Activated T-helper 2 cell treated with anti-CD3 and anti-CD28 coated beads, Interferon-gamma antibody, Interleukin-2, Interleukin-4, amounts not matched to agents 10 μg/mL and 5 μg/mL and 100 μg/mL, durations not matched to agents 14 hours and 24 hours and 36 hours (primary cell): ENCODE measurements around the gene IQSEC1. TPM values are rescaled to one million over a fixed set of nuclear protein-coding genes. Genes with fewer than 3 reads are reported as not detected.
A peak's percentile ranks its signal among the peaks of the same experiment; 100 is the strongest.

ENCODE experiments used
- DNase-seq: peaks from one replicate; pipeline ENCODE4 v3.0.0; 2021; ENCODE audit warnings: low spot score
- H3K27ac Mint-ChIP-seq: one replicate; pipeline ENCODE4 v1.8.0; 2021; ENCODE audit warnings: mixed read lengths
- H3K27me3 Mint-ChIP-seq: one replicate; pipeline ENCODE4 v1.8.0; 2021; ENCODE audit warnings: low read depth, mixed read lengths
- H3K36me3 Mint-ChIP-seq: one replicate; pipeline ENCODE4 v1.8.0; 2021; ENCODE audit warnings: low read depth, mixed read lengths
- H3K4me1 Mint-ChIP-seq: one replicate; pipeline ENCODE4 v1.8.0; 2021; ENCODE audit warnings: low read depth, mixed read lengths
- H3K4me3 Mint-ChIP-seq: one replicate; pipeline ENCODE4 v1.8.0; 2021; ENCODE audit warnings: low read depth, mild to moderate bottlenecking, moderate library complexity, mixed read lengths
- H3K9me3 Mint-ChIP-seq: one replicate; pipeline ENCODE4 v1.8.0; 2021; ENCODE audit warnings: mixed read lengths
- intact Hi-C: fragments of 100-400 bp; cut with micrococcal nuclease; formaldehyde crosslinking; loops from one replicate; pipeline ENCODE4 v1.15.1; 2023
- total RNA-seq: library from RNA; stranded (reverse); gene quantifications from 2 replicates; pipeline ENCODE4 v1.2.3, GENCODE V29; 2022

IQSEC1 gene
- total RNA-seq, 1 donor from 2014 or later, result 28.1 TPM

DNA sequence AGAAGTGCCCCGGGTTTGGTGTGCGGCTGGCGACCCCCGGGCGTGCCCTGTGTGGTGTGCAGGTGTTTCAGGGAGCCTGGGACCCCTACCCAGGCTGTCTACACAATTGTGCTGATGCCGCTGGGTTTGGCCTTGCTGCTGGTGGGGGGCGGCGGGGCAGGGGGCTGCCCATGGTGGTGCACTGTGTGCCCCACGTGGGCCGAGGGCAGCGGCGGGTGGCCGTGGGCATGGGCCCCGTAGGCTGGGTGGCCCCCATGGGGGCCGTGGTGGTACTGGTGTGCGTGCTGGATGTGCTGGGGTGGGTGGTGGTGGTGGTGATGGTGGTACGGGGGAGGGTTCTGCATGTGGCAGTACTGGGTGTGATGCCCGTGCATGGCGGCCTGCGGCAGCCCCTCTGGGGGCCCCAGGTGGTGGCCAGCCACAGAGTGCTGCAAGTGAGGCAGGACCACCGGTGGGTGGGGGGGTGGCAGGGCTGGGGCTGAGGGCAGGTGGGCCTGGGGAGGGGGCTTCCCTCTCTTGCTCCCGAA, 172.3 kb downstream of the IQSEC1 start:
- Mint-ChIP-seq H3K9me3 (no peaks in the 10 kb centered on the region), H3K27ac (no peak overlapping the region), H3K27me3 (no peaks in the 10 kb centered on the region), H3K4me3 (no peak overlapping the region), H3K36me3 (peaks cover 22% of the 10 kb centered on the region), H3K4me1 (no peaks in the 10 kb centered on the region)
- no peak for DNase-seq
- intact Hi-C loops, result no loop called here

DNA sequence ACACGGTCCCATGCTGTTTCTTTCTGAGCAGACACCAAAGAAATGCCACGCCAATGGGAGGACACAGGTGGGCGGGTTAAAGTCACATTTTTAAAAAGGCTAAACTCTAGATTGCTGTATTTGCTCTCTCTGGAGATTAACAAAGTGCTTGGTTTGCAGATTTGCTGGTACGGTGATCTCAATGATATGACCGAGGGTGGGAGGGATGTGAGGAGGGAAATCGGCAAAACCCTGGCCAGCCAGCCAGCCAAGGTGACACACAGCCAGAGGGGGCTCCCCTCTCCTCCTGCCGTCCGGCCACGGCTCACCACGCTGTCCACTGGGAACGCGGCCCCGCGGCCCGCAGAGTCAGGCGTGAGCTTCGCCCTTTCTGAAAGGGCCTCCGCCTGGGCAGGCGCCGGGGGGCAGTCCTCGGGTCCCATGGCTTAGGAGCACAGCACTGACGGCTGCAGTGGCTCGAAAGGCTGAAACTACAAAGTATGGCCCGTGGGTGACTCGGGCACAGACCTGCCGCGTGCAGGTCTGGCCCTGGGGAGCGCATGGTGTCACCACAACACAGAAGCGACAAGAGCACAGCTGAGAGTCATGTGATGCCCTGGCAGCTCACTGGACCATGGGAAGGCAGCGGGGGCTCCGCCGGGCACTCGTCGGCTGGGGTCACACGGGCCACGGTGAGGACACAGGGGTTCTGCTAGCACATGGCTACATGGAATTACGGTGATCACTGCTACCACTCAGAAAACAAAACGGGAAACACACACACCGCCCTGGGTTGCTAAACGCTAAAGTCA, 174.1 kb downstream of the IQSEC1 start:
- intact Hi-C loops, result no loop called here
- Mint-ChIP-seq H3K27me3 (no peaks in the 10 kb centered on the region), H3K9me3 (no peaks in the 10 kb centered on the region), H3K36me3 (peaks cover 22% of the 10 kb centered on the region), H3K4me3 (no peak overlapping the region), H3K27ac (no peak overlapping the region), H3K4me1 (peaks cover 1% of the 10 kb centered on the region)
- no peak for DNase-seq

DNA sequence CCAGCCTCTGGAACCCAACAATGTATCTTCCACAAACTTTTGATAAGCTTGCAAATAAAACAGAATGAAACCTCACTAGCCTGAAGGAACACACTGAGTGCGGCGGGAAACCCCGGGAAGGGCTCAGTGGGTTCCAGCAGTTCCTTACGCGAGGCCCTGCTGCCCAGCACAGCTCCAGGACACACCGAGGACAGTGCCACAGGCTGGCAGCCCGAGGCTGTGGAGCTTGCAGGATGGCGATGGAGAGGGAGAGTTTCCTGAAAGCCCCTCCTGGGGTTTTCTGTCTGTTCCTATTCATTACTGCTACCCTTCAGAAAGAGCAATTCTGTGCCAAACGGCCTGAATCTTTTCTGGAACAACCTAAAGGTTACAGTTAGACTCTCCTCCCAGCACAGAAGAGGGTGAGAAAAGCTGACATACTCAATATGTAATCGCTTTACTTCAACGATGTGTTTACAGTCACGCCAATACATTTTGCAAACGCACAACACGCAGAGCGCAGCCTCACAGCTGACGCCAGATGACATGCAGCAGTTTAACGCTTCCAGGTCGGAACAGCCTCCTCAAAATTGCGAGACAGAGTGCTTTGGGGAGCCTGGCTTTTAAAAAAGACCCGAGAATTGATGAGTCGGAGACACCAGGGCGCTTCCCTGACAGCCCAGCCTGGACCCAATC, 174.8 kb downstream of the IQSEC1 start:
- Mint-ChIP-seq H3K9me3 (no peaks in the 10 kb centered on the region), H3K27ac (no peak overlapping the region), H3K4me3 (no peak overlapping the region), H3K36me3 (peaks cover 22% of the 10 kb centered on the region), H3K27me3 (no peaks in the 10 kb centered on the region), H3K4me1 (peaks cover 1% of the 10 kb centered on the region)
- intact Hi-C loops, result no loop called here
- no peak for DNase-seq

DNA sequence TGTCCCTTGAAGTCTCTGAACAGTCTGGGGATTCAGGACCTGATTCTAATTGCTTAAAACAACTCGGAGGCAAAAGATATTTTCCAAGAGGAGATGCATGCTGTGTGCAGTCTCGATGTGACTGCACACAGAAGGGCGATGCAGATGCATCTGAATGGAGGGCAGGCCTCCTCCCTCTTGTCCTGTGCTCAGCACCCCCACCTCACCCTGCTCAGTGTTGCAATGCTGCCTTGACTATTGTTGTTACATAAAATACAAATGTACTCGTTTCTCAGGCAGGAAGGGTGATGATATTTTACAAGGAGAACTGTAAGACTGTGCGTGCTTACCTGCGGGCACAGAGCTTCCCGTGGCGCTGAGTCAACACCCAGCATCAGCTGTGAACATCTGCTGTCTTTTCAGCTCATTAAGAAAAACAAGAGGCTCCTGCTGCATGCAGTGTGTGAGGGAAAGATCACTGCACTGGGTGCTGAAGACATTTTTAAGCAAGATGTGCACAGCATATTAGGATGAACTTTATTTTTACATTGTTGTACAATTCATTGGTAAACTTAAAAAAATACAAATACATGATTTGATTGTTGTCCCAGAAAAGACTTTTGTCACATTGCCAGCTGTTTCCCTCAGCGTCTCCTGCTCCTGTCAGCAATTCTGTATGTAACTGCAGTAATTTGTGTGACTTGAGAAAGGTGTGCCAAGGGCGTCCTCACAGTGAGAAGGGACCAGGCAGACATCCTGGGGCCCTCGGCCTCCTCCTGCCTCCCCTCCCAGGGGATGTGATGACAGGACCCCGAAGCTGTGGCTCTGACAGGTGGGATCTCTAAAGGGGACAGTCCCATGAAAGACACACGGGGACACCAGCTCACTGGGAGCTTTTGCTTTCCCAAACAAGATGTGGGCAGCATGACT, 175.6 kb downstream of the IQSEC1 start:
- Mint-ChIP-seq H3K9me3 (no peaks in the 10 kb centered on the region), H3K4me3 (no peak overlapping the region), H3K36me3 (peaks cover 22% of the 10 kb centered on the region), H3K4me1 (peaks cover 1% of the 10 kb centered on the region), H3K27ac (no peak overlapping the region), H3K27me3 (no peaks in the 10 kb centered on the region)
- intact Hi-C loops, result no loop called here
- DNase-seq, result no peak

DNA sequence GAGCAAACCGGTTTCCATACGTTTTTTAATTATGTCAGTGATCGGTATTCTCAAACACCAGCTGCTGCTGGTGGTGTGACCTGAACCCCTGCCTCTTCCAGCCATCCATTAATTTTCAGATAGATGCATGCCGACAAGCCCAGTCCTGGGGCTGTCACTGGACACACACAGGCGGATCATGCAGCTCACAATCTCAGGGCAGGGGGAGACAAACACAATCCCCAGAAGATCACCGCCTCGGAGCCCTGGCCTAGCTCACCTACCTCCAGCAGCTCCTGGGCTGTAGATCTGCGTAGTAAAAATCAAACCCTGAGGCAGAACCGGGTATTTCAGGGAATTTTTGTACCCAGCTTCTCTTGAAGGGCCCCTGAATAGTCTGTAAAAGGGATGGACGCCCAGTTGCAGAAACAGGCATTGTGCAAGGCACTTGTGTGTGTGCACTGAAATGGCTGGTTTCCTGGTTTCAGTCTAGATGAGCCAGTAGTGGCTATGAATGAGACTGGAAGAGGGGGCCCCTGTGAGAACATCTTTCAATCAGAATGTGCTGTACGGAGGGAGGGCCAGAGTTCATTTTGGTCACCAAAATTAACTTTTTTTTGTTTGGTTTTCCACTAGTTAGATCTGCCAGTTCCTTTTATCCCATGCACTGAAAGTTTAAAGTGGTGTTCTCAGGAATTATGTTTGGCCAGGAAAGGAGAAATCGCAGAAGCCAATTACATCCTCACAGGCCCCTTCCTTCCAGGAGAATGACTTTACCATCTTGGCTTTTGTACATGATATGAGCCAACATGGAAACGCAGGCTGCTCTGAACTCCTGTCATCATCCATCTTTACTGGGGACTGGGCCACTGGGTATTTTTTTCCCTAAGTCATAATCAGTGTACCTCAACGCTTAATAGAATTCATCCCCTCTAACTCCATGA, 176.9 kb downstream of the IQSEC1 start:
- intact Hi-C loops, result no loop called here

DNA sequence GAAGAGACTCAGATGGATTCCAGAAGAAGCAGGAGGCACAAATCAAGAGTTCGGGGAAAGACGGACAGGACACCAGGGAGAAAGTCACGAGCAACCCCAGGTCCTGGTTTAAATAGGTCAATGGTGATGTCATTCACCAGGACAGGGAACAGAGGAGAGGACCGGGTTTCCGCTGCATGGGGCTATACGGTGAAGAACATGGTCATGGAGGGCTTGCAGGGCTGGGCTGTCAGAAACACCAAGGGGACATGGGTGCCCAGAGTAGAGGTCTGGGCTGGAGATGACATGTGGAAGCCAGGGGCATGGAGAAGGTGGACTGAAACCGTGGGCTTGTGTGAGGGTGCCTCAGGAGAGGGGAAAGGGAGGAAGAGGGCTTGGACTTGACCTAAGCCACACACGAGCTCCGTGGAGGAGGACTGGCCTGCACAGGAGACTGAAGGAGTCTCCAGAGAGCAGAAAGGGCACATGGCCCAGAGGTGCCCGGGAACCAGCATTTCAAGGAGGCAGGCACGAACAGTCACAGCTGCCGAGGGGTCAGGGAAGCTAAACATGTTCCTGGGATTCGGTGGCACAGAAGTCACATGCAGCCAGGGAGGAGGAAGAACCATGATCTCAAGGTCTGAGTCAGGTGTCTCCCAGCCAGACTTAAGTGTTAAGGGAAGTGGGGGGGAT, 177.7 kb downstream of the IQSEC1 start:
- intact Hi-C loops, result no loop called here
- Mint-ChIP-seq H3K36me3 (peaks cover 12% of the 10 kb centered on the region), H3K4me3 (no peak overlapping the region), H3K27ac (no peak overlapping the region), H3K9me3 (no peaks in the 10 kb centered on the region), H3K4me1 (peaks cover 4% of the 10 kb centered on the region), H3K27me3 (peaks cover 6% of the 10 kb centered on the region)
- no peak for DNase-seq

More for the DNA sequence above, 176.9 kb downstream of the IQSEC1 start:
- peaks cover 4% of the 10 kb centered on the region for H3K4me1 Mint-ChIP-seq
- H3K27me3 Mint-ChIP-seq, result peaks cover 4% of the 10 kb centered on the region
- no peaks in the 10 kb centered on the region for H3K9me3 Mint-ChIP-seq
- DNase-seq, result no peak
- no peak overlapping the region for H3K27ac Mint-ChIP-seq
- peaks cover 15% of the 10 kb centered on the region for H3K36me3 Mint-ChIP-seq
- no peak overlapping the region for H3K4me3 Mint-ChIP-seq

DNA sequence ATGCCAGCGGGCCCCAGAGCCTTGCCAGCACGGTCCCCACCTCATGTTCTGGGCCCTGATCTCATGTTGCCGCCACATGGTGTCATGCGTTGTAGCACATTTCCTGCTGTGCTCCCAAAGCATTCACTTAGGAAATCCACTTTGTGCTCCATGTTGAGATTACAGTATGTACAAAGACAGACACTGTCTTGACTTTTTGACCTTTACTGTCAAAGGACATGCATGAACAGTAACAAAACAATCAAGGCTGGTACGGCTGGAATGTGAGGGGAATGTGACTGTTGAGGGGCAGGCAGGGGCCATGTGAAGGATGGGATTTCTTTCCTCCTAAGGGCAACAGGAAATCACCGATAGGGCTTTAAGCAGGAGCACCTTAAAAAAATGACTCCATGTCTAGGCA, 178.6 kb downstream of the IQSEC1 start:
- intact Hi-C loops, result no loop called here
- no peak for DNase-seq
- H3K27me3 Mint-ChIP-seq, result peaks cover 13% of the 10 kb centered on the region
- H3K4me1 Mint-ChIP-seq, result peaks cover 4% of the 10 kb centered on the region
- H3K36me3 Mint-ChIP-seq, result peaks cover 7% of the 10 kb centered on the region
- no peaks in the 10 kb centered on the region for H3K9me3 Mint-ChIP-seq
- H3K27ac Mint-ChIP-seq, result no peak overlapping the region
- H3K4me3 Mint-ChIP-seq, result no peak overlapping the region

DNA sequence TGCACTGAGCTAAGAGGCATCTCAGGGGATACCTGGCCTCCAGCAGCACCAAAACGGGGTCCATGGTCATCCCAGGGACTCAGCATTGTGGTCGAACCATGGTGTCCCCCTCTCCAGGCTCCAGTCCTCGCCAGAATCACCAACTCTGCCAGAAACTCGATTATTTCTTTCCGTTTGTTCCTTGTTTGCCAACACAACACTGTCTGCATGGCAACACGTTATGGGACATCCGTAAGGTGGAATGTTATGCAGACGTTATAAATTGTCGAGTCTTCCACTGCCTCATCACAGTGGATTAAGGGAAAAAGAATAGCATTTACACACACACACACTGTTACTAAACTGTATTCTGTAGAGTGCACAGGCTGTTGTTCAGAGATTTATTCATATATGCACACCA, 179.4 kb downstream of the IQSEC1 start:
- intact Hi-C loops, result no loop called here
- no peak for DNase-seq
- Mint-ChIP-seq H3K4me3 (no peak overlapping the region), H3K4me1 (peaks cover 4% of the 10 kb centered on the region), H3K36me3 (peaks cover 3% of the 10 kb centered on the region), H3K27me3 (peaks cover 16% of the 10 kb centered on the region), H3K9me3 (no peaks in the 10 kb centered on the region), H3K27ac (no peak overlapping the region)

DNA sequence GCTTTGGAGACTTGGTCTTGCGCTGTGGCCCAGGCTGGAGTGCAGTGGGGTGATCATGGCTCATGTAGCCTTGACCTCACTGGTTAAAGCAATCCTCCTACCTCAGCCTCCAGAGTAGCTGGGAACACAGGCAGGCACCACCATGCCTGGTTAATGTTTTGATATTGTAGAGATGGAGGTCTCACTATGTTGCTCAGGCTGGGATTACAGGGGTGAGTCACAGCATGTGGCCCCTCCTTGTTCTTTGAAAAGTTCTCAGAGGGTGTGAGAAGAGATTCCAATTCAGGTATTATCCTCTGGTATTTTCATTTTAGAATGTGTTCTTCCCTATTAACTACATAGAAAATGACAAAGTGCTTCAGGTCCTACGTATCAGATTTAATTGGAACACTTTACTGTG, 180.0 kb downstream of the IQSEC1 start:
- no peak for DNase-seq
- no peak overlapping the region for H3K27ac Mint-ChIP-seq

DNA sequence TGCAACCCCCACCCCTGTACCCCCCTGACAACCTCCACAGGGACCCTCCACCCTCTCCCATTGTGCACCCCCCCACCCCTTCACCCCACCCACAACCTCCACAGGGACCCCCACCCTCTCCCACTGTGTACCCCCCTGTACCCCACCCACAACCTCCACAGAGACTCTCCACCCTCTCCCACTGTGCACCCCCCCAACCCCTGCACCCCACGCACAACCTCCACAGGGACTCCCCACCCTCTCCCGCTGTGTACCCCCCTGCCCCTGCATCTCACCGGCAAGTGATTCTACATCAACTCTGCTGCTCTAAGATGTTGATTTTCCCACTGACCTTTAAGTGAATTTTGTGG, 180.4 kb downstream of the IQSEC1 start:
- Mint-ChIP-seq H3K27me3 (peaks cover 21% of the 10 kb centered on the region), H3K27ac (no peak overlapping the region), H3K4me1 (peaks cover 4% of the 10 kb centered on the region), H3K4me3 (no peak overlapping the region), H3K9me3 (no peaks in the 10 kb centered on the region), H3K36me3 (no peaks in the 10 kb centered on the region)
- DNase-seq, result no peak
- intact Hi-C loops, result loop anchor here (1.0 kb wide), 2 partner anchors 25 to 106 kb away; no protein-coding TSS in a partner anchor

More for the DNA sequence above, 180.0 kb downstream of the IQSEC1 start:
- H3K9me3 Mint-ChIP-seq, result no peaks in the 10 kb centered on the region
- H3K27me3 Mint-ChIP-seq, result peaks cover 20% of the 10 kb centered on the region
- no peaks in the 10 kb centered on the region for H3K36me3 Mint-ChIP-seq
- H3K4me1 Mint-ChIP-seq, result peaks cover 4% of the 10 kb centered on the region
- no peak overlapping the region for H3K4me3 Mint-ChIP-seq
- intact Hi-C loops, result no loop called here

DNA sequence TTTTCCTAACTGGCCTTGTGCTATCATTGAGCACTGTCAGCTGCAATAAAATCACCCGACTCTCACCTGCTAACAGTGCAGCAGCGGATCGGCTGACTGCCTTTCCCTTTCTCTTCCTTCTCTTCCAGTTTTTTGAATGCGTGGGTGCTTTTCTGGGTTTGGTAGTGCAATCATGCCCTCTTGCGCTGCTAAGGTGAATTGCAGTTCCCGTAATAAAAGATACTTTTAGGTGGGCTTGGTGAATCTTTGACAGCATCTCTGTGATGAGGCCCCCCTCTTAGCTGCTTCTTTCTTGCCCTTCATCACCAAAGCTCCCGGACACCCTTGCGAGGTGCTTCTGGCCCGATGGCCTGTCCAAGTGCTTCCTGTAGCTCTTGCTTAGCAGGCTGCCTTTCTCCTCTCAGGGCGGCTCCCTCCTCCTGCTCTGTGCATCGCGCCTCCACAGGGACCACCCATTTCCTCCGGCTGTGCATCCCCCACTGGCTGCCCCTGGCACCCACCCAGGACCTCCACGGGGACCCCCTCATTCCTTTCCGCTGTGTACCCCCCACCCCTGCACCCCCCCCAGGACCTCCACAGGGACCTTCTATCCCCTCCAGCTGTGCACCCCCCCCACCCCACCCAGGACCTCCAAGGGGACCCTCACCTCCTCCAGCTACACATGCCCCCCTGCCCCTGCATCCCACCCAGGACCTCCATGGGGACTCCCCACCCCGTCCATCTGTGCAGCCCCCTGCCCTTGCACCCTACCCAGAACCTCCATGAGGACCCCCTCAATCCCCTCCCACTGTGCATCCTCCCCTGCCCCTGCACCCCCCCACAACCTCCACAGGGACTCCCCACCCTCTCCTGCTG, 181.0 kb downstream of the IQSEC1 start:
- Mint-ChIP-seq H3K27me3 (peaks cover 24% of the 10 kb centered on the region), H3K9me3 (no peaks in the 10 kb centered on the region), H3K36me3 (no peaks in the 10 kb centered on the region), H3K4me3 (no peak overlapping the region), H3K4me1 (peaks cover 4% of the 10 kb centered on the region), H3K27ac (no peak overlapping the region)
- intact Hi-C loops, result loop anchor here (1.0 kb wide), 2 partner anchors 24 to 105 kb away; no protein-coding TSS in a partner anchor
- DNase-seq, result peak; percentile 20
